ENCODE measurements around the gene SH3PXD2A. TPM values are rescaled to one million over a fixed set of nuclear protein-coding genes. Genes with fewer than 3 reads are reported as not detected.
"Not testable (repeated sequence)": the region's sequence is repeated elsewhere in the genome, so short reads cannot be mapped to it uniquely, and the experiment has no call there.

SH3PXD2A gene
- total RNA-seq, 2 experiments from 2014 or later, result 6.5 to 7.4 TPM

DNA sequence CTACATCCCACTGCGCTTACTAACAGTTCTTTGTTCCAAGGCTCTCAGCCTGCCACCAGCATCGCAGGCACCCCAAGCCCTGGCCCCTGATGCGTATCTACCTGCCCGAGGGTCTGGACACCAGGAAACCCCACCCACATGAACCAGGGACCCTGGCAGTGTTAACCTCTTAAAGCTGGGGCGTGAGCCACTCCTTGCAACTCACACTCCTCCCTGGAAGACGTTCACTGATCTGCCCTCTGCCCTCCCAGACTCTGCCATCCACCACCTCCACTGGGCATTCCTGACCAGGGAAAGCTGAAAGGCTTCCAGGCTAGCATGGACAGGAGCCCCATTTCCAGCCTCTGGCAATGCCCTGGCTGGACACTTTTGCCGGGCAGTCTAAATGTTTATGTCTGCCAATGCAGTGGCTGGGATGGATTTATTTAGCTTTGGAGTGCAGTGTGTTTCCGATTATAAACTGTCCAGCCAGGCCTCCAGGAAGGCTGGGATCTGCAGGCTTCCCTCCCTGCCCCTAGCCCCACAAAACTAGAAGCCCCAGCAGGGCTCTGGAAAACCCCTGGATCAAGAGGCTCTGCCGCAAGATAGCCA is 244.4 kb downstream of the SH3PXD2A start:
- POLR2A ChIA-PET, result no interaction called here
- H3K27me3 Mint-ChIP-seq, result no peaks in the 10 kb centered on the region
- no peaks in the 10 kb centered on the region for H3K9me3 Mint-ChIP-seq
- intact Hi-C loops (cut with micrococcal nuclease), result no loop called here
- CTCF ChIA-PET, result interaction anchor here (1.0 to 6.7 kb wide), 2 partner anchors 18 to 75 kb away, joined by 3 to 53 read pairs; no protein-coding TSS in a partner anchor
- ATAC-seq (no peak), DNase-seq (no peak)
- no peak overlapping the region for H3K27ac Mint-ChIP-seq
- TF ChIP-seq, protein P1, sequence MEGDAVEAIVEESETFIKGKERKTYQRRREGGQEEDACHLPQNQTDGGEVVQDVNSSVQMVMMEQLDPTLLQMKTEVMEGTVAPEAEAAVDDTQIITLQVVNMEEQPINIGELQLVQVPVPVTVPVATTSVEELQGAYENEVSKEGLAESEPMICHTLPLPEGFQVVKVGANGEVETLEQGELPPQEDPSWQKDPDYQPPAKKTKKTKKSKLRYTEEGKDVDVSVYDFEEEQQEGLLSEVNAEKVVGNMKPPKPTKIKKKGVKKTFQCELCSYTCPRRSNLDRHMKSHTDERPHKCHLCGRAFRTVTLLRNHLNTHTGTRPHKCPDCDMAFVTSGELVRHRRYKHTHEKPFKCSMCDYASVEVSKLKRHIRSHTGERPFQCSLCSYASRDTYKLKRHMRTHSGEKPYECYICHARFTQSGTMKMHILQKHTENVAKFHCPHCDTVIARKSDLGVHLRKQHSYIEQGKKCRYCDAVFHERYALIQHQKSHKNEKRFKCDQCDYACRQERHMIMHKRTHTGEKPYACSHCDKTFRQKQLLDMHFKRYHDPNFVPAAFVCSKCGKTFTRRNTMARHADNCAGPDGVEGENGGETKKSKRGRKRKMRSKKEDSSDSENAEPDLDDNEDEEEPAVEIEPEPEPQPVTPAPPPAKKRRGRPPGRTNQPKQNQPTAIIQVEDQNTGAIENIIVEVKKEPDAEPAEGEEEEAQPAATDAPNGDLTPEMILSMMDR (IDR thresholded peaks at IDR 0.05), result no peak
- H3K4me1 Mint-ChIP-seq (ENCODE audit: low read depth), result no peaks in the 10 kb centered on the region
- H3K36me3 Mint-ChIP-seq (ENCODE audit: low read depth), result no peaks in the 10 kb centered on the region
- H3K4me3 Mint-ChIP-seq, result no peak overlapping the region

DNA sequence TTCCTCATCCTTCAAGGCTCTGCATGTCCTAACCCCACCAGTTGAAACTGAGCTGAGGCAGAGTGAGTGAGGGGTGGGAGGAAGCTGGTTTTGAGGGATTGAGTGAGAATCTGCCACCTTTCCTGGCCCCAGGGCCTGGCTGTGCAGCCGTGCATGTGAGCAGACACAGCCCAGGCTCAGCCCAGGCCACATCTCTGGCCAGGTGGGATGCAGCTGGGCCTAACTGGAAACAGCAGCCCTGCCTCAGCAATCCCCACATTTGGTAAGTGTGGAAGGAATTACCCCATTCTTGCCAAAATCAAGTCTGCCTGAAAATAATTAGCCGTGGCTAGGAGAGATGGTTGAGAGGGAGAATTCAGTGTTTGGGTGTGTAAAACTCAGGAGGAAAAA is 245.3 kb downstream of the SH3PXD2A start:
- ATAC-seq, result no peak
- no peak overlapping the region for H3K27ac Mint-ChIP-seq

DNA sequence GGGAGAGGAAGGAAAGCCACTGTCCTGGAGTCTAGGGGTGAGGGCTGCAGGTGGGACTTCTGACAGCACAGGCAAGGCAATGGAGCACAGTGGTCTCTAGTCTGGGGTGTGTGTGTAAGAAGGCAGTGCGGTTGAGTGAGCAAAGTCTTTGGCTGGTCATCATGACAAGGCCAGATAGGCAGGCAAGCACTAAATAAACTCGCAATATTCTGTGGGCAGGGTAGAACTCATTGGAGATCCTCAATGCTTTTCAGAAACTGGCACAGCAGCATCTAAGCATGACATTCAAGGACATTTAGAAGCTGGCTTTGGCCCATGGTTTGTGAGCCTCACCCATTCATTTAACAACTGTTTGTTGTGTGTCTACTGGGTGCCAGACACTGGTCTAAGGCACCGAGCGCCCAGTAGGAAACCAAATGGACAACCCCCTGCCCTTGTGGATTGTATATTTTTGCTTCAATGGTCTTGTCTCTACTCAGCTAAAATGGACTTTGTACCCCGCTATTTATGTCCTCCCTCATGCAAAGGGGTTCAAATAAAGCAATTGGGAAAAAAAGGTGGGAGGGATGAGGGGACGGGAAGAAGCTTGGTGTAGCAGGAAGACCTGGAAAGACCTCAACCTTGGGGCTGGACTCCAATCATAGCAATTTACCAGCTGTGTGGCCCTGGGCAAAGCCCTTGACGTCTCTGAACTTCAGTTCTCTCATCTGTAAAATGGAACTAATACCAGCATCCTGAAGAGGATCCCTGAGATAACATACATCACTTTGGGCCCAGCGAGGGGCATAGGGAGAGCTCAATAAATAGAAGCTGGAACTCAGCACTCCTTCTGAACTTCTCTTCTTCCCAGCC is 245.9 kb downstream of the SH3PXD2A start:
- Mint-ChIP-seq H3K36me3 (ENCODE audit: low read depth) (no peaks in the 10 kb centered on the region), H3K27ac (no peak overlapping the region), H3K4me1 (ENCODE audit: low read depth) (no peaks in the 10 kb centered on the region), H3K4me3 (no peak overlapping the region), H3K27me3 (no peaks in the 10 kb centered on the region), H3K9me3 (no peaks in the 10 kb centered on the region)
- POLR2A ChIA-PET, result interaction anchor here (0.6 kb wide), 1 partner anchor 70 kb away, joined by 3 read pairs; no protein-coding TSS in a partner anchor
- intact Hi-C loops (cut with micrococcal nuclease), result no loop called here
- CTCF ChIA-PET, result interaction anchor here (6.7 kb wide), 1 partner anchor 77 kb away, joined by 53 read pairs; no protein-coding TSS in a partner anchor
- DNase-seq (no peak), ATAC-seq (no peak)
- TF ChIP-seq, protein P1 (IDR thresholded peaks at IDR 0.05), result no peak

More for the DNA sequence above, 245.3 kb downstream of the SH3PXD2A start:
- no peaks in the 10 kb centered on the region for H3K36me3 Mint-ChIP-seq (ENCODE audit: low read depth)
- TF ChIP-seq, protein P1 (IDR thresholded peaks at IDR 0.05), result no peak
- no peaks in the 10 kb centered on the region for H3K4me1 Mint-ChIP-seq (ENCODE audit: low read depth)
- no peak overlapping the region for H3K4me3 Mint-ChIP-seq
- ChIA-PET POLR2A (interaction anchor here (0.6 kb wide), 1 partner anchor 69 kb away, joined by 3 read pairs; no protein-coding TSS in a partner anchor), CTCF (interaction anchor here (6.7 kb wide), 1 partner anchor 76 kb away, joined by 53 read pairs; no protein-coding TSS in a partner anchor)
- no peaks in the 10 kb centered on the region for H3K27me3 Mint-ChIP-seq
- no peak for DNase-seq
- no peaks in the 10 kb centered on the region for H3K9me3 Mint-ChIP-seq
- intact Hi-C loops (cut with micrococcal nuclease), result no loop called here

DNA sequence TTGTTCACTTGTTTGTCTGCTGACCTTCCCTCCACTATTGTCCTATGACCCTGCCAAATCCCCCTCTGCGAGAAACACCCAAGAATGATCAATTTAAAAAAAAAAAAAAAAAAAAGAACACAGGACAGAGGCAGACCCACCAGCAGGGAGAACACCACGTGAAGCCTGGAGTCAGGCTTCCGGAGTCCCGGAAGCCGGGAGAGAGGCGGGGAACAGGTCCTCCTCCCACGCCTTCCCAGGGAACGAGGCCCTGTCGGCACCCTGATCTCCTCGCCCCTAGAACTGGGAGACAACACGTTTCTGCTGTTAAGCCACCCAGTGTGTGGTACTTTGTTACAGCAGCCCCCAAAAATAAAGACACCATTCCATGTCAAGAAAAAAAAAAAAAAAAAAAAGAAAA is 247.3 kb downstream of the SH3PXD2A start:
- ATAC-seq; H3K9me3 Mint-ChIP-seq; H3K27ac Mint-ChIP-seq; DNase-seq; H3K36me3 Mint-ChIP-seq (ENCODE audit: low read depth); H3K27me3 Mint-ChIP-seq; POLR2A ChIA-PET; H3K4me1 Mint-ChIP-seq (ENCODE audit: low read depth); intact Hi-C loops (cut with micrococcal nuclease); H3K4me3 Mint-ChIP-seq: not testable (repeated sequence)
- CTCF ChIA-PET, result interaction anchor here (6.7 kb wide), 1 partner anchor 78 kb away, joined by 53 read pairs; no protein-coding TSS in a partner anchor

DNA sequence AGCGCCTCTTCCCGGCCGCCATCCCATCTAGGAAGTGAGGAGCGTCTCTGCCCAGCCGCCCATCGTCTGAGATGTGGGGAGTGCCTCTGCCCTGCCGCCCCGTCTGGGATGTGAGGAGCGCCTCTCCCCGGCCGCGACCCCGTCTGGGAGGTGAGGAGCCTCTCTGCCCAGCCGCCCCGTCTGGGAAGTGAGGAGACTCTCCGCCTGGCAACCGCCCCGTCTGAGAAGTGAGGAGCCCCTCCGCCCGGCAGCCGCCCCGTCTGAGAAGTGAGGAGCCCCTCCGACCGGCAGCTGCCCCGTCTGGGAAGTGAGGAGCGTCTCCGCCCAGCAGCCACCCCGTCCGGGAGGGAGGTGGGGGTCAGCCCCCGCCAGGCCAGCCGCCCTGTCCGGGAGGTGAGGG is 248.3 kb downstream of the SH3PXD2A start:
- H3K9me3 Mint-ChIP-seq; POLR2A ChIA-PET; H3K4me3 Mint-ChIP-seq; H3K27ac Mint-ChIP-seq; intact Hi-C loops (cut with micrococcal nuclease); H3K27me3 Mint-ChIP-seq; H3K36me3 Mint-ChIP-seq (ENCODE audit: low read depth); CTCF ChIA-PET; DNase-seq; H3K4me1 Mint-ChIP-seq (ENCODE audit: low read depth); ATAC-seq: not testable (repeated sequence)

DNA sequence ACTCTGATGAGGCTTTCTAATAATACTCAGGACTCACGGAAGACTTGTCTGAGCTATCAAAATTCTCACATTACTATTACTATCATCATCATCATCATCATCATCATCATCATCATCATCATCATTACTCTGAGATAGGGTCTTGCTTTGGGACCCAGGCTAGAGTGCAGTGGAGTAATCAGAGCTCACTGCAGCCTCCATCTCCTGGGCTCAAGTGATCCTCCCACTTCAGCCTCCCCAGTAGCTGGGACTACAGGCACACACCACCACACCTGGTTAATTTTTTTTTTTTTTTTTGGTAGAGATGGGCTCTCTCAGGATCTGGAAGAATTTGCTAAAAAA is 249.3 kb downstream of the SH3PXD2A start:
- H3K4me3 Mint-ChIP-seq; H3K9me3 Mint-ChIP-seq; DNase-seq; ATAC-seq; H3K27ac Mint-ChIP-seq; intact Hi-C loops (cut with micrococcal nuclease); H3K36me3 Mint-ChIP-seq (ENCODE audit: low read depth); H3K27me3 Mint-ChIP-seq; POLR2A ChIA-PET; H3K4me1 Mint-ChIP-seq (ENCODE audit: low read depth): not testable (repeated sequence)
- CTCF ChIA-PET, result interaction anchor here (0.6 to 5.9 kb wide), 16 partner anchors 8 to 145 kb away, joined by 3 to 99 read pairs (median 4); no protein-coding TSS in a partner anchor

All from activated CD8-positive, alpha-beta T cell treated with anti-CD3 and anti-CD28 coated beads for 36 hours (primary cell).